Activated B cell treated with CpG ODN at 0.5 μM for 24 hours (primary cell): ENCODE results near the gene DNAH3. TPM values are rescaled to one million over a fixed set of nuclear protein-coding genes. Genes with fewer than 3 reads are reported as not detected.

ENCODE experiments used
- ATAC-seq: fragments of 200-7000 bp; cut with Tn5 transposase; one replicate; pipeline ENCODE4 v1.10.0; 2021; ENCODE audit warnings: low read depth, mild to moderate bottlenecking, moderate library complexity
- CTCF ChIA-PET: fragments of 350-600 bp; sonication (Branson Sonifier 250); formaldehyde crosslinking; loops from one replicate; lab custom pipeline; 2021; ENCODE audit warnings: antibody characterized with exemption; lab: Charles Lee
- POLR2A ChIA-PET: fragments of 350-600 bp; sonication (Branson Sonifier 250); formaldehyde crosslinking; loops from one replicate; lab custom pipeline; 2021; ENCODE audit warnings: antibody characterized with exemption; lab: Charles Lee
- DNase-seq: peaks from one replicate; pipeline ENCODE4 v3.0.0; 2022
- H3K27ac Mint-ChIP-seq: one replicate; pipeline ENCODE4 v1.8.0; 2020; ENCODE audit warnings: mixed read lengths
- H3K27me3 Mint-ChIP-seq: one replicate; pipeline ENCODE4 v1.8.0; 2021; ENCODE audit warnings: mixed read lengths
- H3K36me3 Mint-ChIP-seq: one replicate; pipeline ENCODE4 v1.8.0; 2021; ENCODE audit warnings: low read depth, mixed read lengths
- H3K4me1 Mint-ChIP-seq: one replicate; pipeline ENCODE4 v1.8.0; 2021; ENCODE audit warnings: mixed read lengths
- H3K4me3 Mint-ChIP-seq: one replicate; pipeline ENCODE4 v1.8.0; 2020; ENCODE audit warnings: mild to moderate bottlenecking, mixed read lengths
- H3K9me3 Mint-ChIP-seq: one replicate; pipeline ENCODE4 v1.8.0; 2020; ENCODE audit warnings: mixed read lengths
- CTCF ChIP-seq: fragments of 200-600 bp; IDR thresholded peaks from one replicate; pipeline ENCODE4 v1.8.0; 2022; ENCODE audit warnings: antibody characterized with exemption, mild to moderate bottlenecking
- intact Hi-C: fragments of 100-400 bp; cut with micrococcal nuclease; formaldehyde crosslinking; loops from one replicate; pipeline ENCODE4 v1.15.1; 2024
- total RNA-seq: library from RNA; stranded (reverse); gene quantifications from 2 replicates; pipeline ENCODE4 v1.2.3, GENCODE V29; 2022

Gene DNAH3
- total RNA-seq, 1 donor from 2014 or later = not detected

- ChIA-PET POLR2A (interaction anchor here (0.7 to 0.8 kb wide), 2 partner anchors 27 to 281 kb away, joined by 3 read pairs; no protein-coding TSS in a partner anchor), CTCF (interaction anchor here (0.6 to 1.2 kb wide), 2 partner anchors 115 to 1477 kb away, joined by 3 to 4 read pairs; no protein-coding TSS in a partner anchor)
Observed at GRCh38 chr16:21186326-21186691, 35.7 kb upstream of the DNAH3 start.

GRCh38 chr16:21185659-21186325 lies 35.1 kb upstream of the DNAH3 start:
- peaks cover 13% of the 10 kb centered on the region for H3K9me3 Mint-ChIP-seq
- H3K4me3 Mint-ChIP-seq = no peak overlapping the region
- H3K4me1 Mint-ChIP-seq = peaks cover 21% of the 10 kb centered on the region
- no peak for TF ChIP-seq CTCF
- CTCF ChIA-PET = interaction anchor here (0.6 to 1.2 kb wide), 2 partner anchors 115 to 1477 kb away, joined by 3 to 4 read pairs; no protein-coding TSS in a partner anchor
- peaks cover 35% of the 10 kb centered on the region for H3K36me3 Mint-ChIP-seq
- peak overlapping the region; percentile 53 for H3K27ac Mint-ChIP-seq
- H3K27me3 Mint-ChIP-seq = peaks cover 2% of the 10 kb centered on the region
- POLR2A ChIA-PET = interaction anchor here (0.7 kb wide), 1 partner anchor 280 kb away, joined by 3 read pairs; no protein-coding TSS in a partner anchor
- intact Hi-C loops = no loop called here
- DNase-seq = no peak
- no peak for ATAC-seq

More at GRCh38 chr16:21186326-21186691, 35.7 kb upstream of the DNAH3 start:
- peaks cover 21% of the 10 kb centered on the region for H3K4me1 Mint-ChIP-seq
- H3K27me3 Mint-ChIP-seq = peaks cover 2% of the 10 kb centered on the region
- intact Hi-C loops = no loop called here
- H3K27ac Mint-ChIP-seq = no peak overlapping the region
- TF ChIP-seq CTCF = no peak
- ATAC-seq (no peak), DNase-seq (no peak)
- peaks cover 13% of the 10 kb centered on the region for H3K9me3 Mint-ChIP-seq
- no peak overlapping the region for H3K4me3 Mint-ChIP-seq
- peaks cover 29% of the 10 kb centered on the region for H3K36me3 Mint-ChIP-seq

- CTCF ChIA-PET = no interaction called here
- peak; percentile 65 for ATAC-seq
- intact Hi-C loops = no loop called here
Observed at GRCh38 chr16:21184834-21185233, 34.2 kb upstream of the DNAH3 start.

GRCh38 chr16:21183995-21184394 lies 33.3 kb upstream of the DNAH3 start:
- ChIA-PET POLR2A (interaction anchor here (0.7 kb wide), 1 partner anchor 431 kb away, joined by 3 read pairs; no protein-coding TSS in a partner anchor), CTCF (no interaction called here)
- Mint-ChIP-seq H3K27ac (no peak overlapping the region), H3K36me3 (peaks cover 49% of the 10 kb centered on the region), H3K27me3 (peaks cover 2% of the 10 kb centered on the region), H3K9me3 (peaks cover 13% of the 10 kb centered on the region), H3K4me1 (peaks cover 18% of the 10 kb centered on the region), H3K4me3 (no peak overlapping the region)
- TF ChIP-seq CTCF = no peak
- no peak for DNase-seq
- ATAC-seq = no peak
- intact Hi-C loops = no loop called here

More at GRCh38 chr16:21184834-21185233, 34.2 kb upstream of the DNAH3 start:
- no peak for DNase-seq
- peaks cover 2% of the 10 kb centered on the region for H3K27me3 Mint-ChIP-seq
- POLR2A ChIA-PET = no interaction called here
- H3K9me3 Mint-ChIP-seq = peaks cover 13% of the 10 kb centered on the region
- peaks cover 21% of the 10 kb centered on the region for H3K4me1 Mint-ChIP-seq
- no peak for TF ChIP-seq CTCF
- H3K27ac Mint-ChIP-seq = peak overlapping the region; percentile 85
- no peak overlapping the region for H3K4me3 Mint-ChIP-seq
- H3K36me3 Mint-ChIP-seq = peaks cover 41% of the 10 kb centered on the region

- Mint-ChIP-seq H3K27ac (no peak overlapping the region), H3K9me3 (peaks cover 15% of the 10 kb centered on the region), H3K27me3 (no peaks in the 10 kb centered on the region), H3K4me3 (no peak overlapping the region), H3K36me3 (peaks cover 75% of the 10 kb centered on the region), H3K4me1 (peaks cover 9% of the 10 kb centered on the region)
- intact Hi-C loops = no loop called here
- DNase-seq (no peak), ATAC-seq (no peak)
- POLR2A ChIA-PET = no interaction called here
- no peak for TF ChIP-seq CTCF
- CTCF ChIA-PET = no interaction called here
Observed at GRCh38 chr16:21179983-21180365, 29.3 kb upstream of the DNAH3 start.
